Limb (tissue), 2 donors: Measurements from ENCODE around the gene UBE2N.
"Not testable (repeated sequence)": the region's sequence is repeated elsewhere in the genome, so short reads cannot be mapped to it uniquely, and the experiment has no call there.

Experiments used
- DNase-seq, 2 donors: peaks; one replicate each; pipeline ENCODE4 v3.0.0-alpha.2; 2016; ENCODE audit errors: extremely low spot score in 2 of 2

Gene UBE2N

DNA sequence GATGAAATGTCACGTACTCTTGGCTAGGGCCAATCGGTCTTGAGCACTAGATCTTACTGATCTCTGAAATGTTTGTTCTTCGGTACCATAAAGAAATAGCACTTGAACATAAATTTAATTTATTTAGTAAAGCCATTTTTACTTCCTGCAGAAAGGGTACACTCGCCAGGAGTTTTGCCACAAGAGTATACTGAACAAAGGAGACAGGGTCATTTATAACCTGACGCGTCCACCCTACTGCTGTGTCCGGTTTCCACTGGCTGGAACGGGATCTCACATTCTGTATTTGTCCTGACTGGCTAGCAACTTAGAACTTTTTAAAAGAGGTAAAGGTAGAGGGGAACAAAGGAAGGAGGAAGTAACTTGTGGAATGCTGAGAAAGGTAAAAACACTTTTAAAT lies 29.4 kb downstream of the UBE2N start:
- DNase-seq = not testable (repeated sequence)

DNA sequence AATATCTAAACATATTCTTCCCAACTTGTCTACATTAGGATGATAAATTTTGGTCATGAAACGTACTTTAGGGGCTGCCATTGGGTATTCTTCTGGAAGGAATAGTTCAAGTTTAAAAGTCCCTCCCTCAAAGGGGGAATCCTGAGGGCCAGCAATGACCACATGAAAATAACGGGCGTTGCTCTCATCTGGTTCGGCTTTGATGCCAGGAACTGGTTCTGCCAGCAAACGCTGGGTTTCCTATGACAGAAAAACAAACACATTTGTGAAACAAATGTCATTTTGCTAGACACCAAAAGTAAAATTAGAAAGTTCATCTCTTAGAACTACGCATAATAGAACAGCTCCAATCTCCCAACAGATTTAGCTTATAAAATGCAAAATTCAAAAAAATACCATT lies 30.7 kb downstream of the UBE2N start:
- DNase-seq = not testable (repeated sequence)

DNA sequence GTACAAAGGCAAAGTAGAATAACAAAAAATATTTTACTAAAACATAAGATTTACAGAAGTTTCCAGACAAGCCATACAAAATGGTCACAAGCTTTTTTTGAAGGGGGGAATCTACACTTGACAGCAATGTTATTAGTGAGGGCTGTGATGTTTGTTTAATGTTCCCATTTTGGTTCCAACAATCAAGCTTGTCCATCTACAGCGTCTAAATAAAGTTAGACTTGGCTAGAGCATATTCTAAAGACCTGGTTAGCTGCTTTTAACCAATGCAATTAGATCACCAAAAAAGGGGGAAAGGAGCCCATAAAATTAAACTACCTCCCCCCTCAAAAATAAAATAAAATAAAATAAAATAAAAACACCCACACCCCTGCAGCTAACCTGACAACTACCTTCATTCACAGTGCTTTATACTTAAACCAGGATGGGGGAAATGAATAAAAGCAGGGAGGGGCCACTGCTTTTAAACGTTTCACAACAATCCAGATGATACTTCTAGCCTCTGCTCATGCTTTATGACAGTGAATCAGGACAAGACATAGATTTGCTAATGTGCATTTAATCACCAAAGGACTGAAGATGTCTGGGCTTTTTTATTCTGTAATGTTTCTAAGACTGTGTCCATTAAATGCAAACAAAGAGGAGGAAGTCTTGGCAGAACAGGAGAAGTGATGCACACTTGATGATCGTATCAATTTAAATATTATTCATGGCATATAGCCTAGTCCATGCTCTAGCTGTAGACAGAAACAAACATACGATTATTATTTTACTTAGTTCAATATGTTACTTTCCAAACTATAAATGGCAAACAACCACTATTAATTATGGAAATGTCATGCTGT lies 32.2 kb downstream of the UBE2N start:
- not testable (repeated sequence) for DNase-seq

- DNase-seq = no peak
These were observed 32.9 kb downstream of the UBE2N start for GRCh38 chr12:93408813-93409212.

DNA sequence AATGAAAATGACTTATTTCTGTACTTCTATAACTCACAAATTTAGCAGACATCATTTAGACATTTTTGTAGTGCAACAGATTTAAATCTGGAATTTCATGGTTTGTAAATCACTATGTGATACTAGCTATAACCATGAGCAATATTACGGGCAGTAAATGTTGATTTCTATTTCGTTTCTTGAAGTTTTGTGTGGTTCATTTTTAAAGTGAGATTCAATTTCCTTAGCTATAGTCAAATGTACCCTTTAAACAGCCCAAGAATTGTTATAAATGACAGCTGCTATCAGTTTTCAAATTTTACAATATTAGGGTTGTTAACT lies 33.8 kb downstream of the UBE2N start:
- DNase-seq = no peak

DNA sequence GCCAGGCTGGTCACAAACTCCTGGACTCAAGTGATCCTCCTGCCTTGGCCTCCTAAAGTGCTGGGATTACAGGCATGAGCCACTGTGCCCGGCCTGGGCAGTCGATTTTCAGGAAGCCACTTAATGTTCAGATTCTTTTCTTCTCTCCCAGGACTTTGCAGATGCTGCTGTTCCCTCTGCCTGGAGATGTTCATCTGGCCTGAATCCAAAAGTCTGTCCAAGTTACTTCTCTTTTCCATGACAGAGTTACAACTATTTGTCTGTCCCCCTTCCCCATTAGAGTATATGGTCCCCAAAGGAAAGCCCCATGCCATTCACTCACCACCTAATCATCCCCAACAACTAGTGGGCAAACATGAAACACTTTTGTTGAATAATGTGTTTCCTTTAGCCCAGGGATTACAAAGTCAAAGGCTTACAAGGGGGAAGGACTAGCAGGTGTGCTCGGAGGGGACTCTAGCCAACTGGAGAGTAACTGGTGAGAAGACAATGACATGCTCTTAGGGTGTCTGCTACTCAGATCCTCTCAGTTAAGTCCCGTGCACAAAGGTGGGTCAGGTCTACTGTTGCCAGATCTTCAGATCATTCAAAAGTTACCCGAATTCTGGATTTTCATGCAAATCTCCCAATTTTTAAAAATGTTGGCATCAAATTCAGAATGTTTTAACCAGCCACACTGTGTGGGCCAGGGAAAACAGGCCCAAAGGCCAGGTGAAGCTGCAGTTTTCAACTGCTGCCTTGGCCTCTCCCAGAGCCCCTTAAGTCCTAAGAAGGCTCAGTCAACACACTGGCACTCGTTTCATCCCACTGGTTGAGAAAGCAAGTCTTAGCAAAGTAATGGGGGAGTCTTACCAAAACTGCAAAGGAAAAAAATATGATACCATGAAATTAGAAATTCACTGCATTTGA lies 34.4 kb downstream of the UBE2N start:
- no peak for DNase-seq

GRCh38 chr12:93404961-93405849 lies 36.5 kb downstream of the UBE2N start:
- DNase-seq = no peak

DNA sequence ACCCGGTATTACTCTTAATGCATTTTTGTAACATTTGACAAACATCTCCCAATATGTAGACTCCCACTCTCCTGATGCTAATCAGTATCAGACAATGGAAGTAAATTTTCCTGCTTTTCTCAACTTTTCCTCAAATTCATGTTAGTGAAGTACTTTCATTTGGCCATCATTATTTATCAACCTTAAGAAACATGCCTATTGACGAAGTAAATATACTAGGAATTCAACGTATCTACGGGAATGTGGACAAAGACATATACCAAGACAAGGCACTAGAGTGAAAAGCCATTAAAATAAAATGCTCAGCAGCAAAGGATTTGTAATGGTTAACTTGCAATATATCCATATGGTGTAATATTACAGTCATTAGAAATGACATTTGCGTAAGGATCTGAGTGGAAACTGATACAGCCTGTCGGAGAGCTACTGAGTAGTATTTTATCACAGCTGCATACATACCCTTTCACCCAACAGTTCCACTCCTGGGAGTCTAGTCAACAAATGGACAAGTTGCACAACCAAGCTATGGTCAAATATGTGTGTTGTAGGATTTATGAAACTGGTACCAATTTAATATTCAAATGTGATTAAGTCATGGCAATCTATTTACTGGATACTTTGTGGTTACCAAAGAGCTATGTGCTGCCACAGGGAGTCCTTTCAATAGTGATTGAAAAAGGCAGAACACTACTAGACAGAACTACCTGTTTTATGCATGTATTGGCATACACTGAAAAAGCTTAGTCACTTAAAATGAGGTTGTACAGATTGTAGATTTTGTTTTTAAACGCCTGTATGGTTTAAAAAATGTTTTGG lies 37.6 kb downstream of the UBE2N start:
- no peak for DNase-seq

DNA sequence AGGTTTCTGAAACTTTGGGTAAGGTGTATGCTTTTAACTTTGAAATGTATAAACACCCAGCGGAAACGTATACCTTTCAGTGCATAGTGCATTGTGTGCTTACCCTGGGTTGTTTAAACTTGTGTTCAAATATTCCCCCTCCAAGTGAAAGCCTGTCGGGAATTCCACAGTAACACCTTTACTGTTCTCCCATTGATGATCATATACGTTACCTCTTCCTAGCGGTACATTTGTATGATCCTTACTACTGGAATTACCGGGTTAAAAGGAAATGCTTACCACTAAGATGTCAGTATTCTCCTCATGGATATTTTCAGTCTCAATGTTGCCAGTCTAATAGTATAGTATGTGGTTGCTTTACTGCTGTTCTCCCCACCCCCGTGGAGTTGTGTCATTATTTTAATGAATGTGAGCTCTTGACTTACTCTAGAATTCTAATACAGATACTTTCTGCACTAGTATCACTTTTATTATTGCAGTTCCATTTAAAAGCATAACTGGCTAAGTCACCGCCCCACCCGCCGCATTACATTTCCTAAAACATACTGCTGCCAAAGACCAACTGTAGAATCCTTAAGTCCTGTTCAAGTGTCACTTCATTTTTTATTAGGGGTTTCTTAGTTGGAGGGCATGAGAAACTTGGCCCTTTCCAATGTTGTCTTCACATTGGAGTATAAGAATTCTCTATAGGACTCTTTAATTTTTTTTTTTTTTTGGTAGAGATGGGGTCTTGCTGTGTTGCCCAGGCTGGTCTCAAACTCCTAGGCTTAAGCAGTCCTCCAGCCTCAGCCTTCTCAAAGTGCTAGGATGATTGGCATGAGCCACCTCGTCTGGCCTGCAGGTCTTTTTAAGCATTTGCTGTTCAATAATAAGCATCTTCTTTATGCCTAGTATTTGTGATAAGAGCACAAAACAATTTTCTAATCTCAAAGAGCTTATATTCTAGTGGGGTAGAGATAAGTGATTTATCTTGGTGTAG lies 39.1 kb downstream of the UBE2N start:
- DNase-seq = no peak

DNA sequence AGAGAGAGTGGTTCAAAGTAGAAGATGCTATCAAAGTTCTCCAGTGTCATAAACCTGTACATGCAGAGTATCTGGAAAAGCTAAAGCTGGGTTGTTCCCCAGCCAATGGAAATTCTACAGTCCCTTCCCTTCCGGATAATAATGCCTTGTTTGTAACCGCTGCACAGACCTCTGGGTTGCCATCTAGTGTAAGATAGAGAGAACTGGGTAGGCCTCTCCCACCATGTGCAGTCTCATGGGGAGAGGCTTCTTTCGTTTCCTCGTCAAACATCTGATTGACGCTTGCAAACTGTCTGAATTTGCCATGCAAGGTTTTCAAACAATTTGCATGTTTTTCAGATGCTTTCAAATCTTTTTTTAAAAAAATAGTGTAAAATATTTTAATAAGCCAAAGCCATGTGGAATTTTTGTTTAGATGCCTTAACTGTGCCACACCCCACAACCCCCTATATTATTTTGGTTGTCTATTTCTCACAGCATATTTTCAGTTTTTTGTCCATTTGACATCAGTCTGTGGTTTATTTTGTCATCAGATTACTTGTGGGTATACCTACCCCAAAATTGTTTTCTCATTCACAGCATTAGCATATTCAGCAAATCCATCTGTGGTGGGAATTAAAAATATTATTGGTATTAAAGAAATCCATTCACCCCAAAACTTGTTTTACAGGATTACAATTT lies 42.4 kb downstream of the UBE2N start:
- not testable (repeated sequence) for DNase-seq

DNA sequence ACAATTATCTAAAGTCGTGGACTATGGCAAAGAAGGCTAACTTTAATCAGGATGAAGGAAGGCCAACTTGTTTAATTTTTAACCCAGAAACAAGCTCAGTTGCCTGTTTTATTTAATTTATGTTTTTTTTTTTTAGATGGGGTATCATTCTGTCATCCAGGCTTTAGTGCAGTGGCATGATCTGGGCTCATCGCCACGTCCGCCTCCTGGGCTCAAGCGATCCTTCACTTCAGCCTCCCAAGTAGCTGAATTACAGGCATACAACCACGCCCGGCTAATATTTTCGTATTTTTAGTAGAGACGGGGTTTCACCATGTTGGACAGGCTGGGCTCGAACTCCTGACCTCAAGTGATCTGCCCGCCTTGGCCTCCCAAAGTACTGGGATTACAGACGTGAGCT lies 44.3 kb downstream of the UBE2N start:
- no peak for DNase-seq

GRCh38 chr12:93393425-93393824 lies 48.3 kb downstream of the UBE2N start:
- no peak for DNase-seq

GRCh38 chr12:93390549-93391297 lies 51.0 kb downstream of the UBE2N start:
- DNase-seq = no peak

GRCh38 chr12:93390031-93390430 lies 51.7 kb downstream of the UBE2N start:
- no peak for DNase-seq

GRCh38 chr12:93387780-93388179 lies 54.0 kb downstream of the UBE2N start:
- DNase-seq = no peak

GRCh38 chr12:93381976-93382437 lies 59.7 kb downstream of the UBE2N start:
- DNase-seq = not testable (repeated sequence)

GRCh38 chr12:93381161-93381975 lies 60.4 kb downstream of the UBE2N start:
- no peak for DNase-seq
